GM15510 (cell line): ENCODE results near the gene KCNE4.

ENCODE experiments used
- POLR2A ChIP-seq: IDR thresholded peaks from 3 replicates; pipeline ENCODE4 v1.6.1; 2011; ENCODE audit warnings: borderline replicate concordance; ENCODE audit not compliant: insufficient read length; ENCODE audit errors: extremely low read depth

KCNE4 gene

GRCh38 chr2:223104336-223105132 lies 52.5 kb downstream of the KCNE4 start:
- TF ChIP-seq POLR2A: no peak
